LoVo (cell line): ENCODE measurements around the gene ITFG1.
"Not testable (repeated sequence)": the region's sequence is repeated elsewhere in the genome, so short reads cannot be mapped to it uniquely, and the experiment has no call there.

Experiments used
- DNase-seq: peaks from one replicate; pipeline ENCODE4 v3.0.0-alpha.2; 2016; ENCODE audit warnings: low spot score

The ITFG1 gene

DNA sequence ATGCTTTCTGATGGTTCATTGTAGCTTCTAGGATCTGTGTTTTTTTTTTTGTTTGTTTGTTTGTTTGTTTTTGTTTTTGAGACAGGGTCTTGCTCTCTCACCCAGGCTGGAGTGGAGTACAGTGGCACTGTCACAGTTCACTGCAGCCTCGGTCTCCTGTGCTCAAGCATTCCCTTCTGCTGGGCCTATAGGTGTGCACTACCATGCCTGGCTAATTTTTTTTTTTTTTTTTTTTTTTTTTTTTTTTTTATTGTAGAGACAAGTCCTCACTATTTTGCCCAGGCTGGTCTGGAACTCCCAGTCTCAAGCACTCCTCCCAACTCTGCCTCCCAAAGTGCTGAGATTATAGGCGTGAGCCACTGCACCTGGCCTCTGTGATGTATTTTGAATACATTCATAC is 12.1 kb upstream of the ITFG1 start:
- not testable (repeated sequence) for DNase-seq

DNA sequence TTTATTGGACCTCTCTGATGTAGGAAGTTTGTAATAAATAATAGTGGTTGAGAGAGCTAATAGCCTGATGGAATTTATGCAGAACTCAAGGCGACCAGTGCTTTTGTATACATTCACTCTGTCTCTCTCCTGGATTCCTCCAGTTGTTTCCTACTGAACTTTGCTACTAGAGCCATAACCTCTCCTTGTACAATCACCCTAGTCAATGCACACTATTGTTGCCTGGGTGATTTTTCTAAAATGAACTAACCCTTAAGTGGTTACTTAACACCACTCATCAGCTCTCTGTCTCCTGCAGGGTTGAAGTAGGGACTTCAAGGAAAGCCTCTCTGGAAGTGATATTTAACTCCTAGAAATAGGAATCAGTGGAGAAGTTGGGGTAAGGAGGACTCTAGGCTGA is 9.9 kb upstream of the ITFG1 start:
- DNase-seq: no peak

DNA sequence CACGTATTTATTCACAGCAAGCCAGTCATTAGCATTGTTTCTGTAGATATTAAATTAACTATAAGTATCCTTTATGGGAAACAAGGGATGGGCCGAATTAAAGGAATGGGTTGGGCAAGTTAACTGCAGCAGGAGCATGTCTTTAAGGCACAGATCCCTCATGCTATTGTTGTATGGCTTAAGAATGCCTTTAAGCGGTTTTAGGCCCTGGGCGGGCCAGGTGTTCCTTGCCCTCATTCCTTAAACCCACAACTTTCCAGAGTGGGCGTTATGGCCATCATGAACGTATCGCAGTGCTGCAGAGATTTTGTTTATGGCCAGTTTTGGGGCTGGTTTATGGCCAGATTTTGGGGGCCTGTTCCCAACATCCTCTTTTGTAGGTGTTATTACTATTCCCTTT is 9.3 kb upstream of the ITFG1 start:
- no peak for DNase-seq

DNA sequence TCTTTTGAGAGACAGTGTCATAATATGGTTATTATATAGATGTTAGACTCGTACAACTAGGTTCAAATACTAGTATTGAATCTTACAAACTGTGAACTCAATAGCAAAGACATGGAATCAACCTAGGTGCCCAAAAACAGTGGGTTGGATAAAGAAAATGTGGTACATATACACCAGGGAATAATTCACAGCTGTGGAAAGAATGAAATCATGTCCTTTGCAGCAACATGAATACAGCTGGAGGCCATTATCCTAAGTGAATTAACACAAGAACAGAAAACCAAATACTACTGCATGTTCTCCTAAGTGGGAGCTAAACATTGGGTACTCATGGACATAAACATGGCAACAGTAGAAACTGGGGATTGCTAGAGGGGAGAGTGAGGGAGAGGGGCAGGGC is 8.4 kb upstream of the ITFG1 start:
- no peak for DNase-seq

DNA sequence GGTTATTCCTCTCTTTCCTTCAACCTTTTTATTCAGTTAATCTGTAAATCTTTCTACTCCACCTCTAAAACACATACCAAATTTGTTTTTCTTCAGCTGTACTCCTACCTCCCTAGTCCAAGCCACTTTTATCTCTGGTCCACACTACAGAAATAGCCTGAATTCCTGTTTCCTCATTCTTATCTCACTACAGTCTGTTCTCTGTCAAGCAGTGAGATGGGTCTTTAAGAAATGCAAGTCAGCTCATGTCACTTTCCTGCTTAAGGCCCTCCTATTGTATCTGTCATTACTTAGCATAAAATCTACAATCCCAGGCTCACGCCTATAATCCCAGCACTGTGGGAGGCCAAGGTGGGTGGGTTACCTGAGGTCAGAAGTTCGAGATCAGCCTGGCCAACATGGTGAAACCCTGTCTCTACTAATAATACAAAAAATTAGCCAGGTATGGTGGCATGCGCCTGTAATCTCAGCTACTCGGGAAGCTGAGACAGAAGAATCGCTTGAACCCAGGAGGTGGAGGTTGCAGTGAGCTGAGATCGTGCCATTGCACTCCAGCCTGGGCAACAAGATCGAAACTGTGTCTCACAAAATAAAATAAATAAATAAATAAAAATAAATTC is 7.3 kb upstream of the ITFG1 start:
- not testable (repeated sequence) for DNase-seq

DNA sequence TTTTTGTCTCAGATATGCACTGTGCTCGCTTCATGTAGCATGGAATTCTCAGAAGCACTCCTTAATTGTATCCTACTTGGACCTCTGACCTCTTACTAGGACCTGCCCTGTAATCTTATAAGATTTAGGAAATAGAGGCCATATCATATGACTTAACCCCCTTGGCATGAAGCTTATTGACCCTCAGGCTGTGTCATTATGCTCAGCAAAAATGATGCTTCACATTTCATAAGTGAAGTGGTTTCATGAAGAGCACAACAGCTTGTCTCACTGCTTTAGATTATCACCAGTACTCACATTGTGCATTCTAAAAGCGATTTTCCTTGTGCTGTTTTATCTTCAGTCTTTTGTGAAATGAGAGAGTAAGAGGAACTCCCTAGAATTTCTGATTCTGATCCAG is 6.6 kb upstream of the ITFG1 start:
- no peak for DNase-seq

DNA sequence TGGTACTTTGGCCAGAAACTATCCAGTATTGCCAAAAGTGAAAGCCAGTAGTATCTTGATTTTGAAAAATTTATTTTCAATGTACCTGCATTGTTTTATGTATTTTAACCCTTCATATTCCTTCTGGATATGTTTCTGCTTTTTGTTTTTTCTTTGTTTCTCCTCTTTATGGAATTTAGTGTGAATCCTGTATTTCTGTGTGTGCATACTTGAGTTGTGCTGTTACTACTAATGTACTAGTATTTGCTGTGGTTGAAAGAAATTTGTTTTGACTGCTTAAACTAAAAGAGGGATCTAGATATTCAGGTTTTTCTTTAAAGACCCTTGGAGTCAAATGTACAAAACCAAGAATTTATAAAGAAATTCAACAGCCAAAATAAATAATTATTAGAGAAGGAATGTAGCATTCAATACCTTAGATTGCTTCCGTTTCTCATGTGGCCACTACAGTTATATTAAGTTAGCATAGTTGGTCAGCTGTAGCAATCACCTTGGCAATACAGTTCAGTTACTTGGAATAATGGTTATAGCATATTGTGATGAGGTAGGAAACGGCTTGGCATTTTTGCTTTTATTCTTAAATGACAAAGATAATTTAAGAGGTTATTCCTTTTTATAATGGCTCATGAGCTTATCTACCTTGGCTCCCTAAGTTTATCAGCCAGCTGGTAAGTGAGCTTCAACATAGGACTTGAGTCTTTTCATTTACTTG is 5.2 kb upstream of the ITFG1 start:
- DNase-seq: no peak

DNA sequence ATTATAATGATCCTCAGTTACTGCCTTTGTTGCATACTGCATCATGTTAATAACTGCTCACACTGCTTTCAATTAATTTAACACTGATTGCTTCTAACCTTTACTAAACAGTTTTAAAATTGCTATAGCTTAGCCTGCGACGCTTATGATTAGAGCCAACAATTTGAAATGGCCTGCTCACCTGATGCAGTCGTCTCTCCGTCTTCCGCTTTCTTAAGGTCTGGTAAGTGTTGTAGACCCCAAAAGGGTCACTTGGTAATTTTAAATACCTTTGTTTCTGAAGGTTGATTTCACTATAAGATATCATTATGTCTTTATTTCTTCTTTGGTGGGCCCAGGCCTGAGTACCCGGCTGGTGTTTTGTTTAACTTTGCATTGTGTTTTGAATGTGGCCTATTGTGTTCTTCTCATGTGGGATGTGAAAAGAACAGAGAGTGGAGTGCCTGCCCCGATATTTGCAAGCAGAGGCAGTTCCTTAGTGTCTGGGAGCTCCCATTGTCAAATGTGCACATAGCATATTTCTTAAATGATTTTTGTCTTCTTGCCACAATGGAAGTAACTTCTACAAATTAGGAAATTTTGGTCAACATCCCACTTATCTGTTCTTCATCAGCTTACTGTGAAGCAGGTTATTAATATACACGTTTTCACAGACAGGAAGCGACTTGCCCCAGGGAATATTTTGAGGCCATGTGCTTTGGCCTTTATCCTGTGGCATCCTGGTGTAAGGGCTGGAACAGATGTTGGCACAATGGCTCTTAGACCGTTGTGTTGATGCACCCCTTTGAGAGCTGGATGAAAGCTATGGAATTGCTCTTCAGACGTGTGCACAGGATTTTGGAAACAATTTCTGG is 3.1 kb upstream of the ITFG1 start:
- DNase-seq: no peak

DNA sequence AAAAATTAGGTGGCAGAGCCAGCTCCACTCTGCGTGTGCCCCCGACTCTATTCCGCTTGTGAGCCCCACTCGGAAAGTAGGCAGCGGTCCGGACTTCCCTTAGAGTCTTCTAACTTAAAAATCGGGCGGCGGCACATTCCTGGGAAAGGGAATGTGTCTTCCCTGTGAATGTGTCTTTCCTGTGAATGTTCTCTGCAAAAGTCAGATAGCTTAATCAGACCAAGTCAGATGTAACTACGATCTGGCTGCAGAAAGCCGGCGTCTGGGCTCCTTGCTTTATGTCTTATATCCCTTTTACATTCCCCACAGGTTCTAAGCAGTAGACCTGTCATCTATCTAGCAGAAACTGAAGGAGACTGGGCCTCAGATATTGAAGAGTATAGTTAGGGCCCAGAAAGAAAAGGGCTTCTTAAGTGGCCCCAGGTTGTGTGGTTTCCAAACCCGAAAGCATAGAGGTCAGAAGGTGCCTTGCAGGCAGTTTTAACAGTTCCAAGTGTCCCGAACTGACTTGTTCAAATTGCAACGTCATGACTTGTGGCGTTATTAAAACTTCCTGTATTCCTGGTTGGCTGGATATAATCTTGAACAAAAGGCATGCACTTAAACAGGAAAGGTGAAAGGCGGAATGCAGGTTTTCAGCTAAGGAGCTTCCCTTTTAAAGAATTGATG is 869 bp upstream of the ITFG1 start:
- peak; percentile 68 for DNase-seq

DNA sequence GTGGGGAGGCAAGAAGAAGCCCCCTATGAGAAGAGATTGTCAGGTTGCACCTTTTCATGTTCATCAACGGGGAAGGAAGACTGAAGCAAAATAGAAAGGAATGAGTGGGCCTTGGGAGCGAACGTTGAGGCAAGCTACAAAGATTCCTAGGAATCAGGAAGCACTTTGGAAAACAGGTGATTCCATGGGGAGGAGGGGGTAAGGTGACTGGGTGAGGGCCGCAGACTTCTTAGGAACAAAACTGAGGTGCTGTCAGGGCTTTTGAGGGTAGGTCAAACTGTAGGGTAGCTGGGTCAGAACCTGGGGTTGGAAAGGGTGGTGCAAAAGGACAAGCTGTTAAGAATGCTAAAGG is 528 bp downstream of the ITFG1 start:
- peak; percentile 4 for DNase-seq

DNA sequence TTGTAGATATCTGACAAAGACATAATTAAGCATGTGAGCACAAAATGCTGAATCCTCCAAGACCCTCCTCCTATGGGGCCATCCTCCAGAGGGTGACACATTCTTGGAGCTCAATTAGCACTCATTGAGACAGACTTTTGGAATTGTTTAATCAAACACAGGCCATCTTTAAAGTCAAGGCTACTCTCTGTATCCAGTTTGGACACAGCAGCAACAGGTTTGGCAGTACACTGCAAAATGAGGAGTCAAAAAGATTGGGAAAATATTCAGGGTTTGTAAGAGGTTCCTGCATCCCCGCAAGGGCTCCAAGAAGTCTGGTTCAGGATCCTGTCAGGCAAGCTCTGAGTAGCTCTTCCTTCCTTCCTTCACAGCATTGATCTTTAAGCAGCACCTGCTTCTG is 1.3 kb downstream of the ITFG1 start:
- no peak for DNase-seq

DNA sequence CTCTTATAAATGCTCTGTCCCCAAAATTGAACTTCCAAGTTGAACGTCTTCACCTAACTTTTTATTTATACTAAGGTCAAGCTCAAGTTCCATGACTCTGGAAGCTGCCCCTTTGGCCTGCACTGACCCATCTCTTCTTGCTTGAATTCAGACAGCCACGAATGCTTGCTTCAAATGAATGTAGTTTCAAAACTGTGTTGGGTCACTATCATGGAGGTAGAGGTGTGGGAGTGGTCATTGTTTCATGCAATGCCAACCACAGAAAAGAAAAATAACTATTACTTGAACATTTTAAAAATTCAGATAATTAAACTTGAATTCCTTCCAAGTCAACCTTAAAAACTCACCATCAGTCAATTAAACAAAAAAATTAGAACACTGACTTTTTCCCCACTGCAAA is 2.5 kb downstream of the ITFG1 start:
- DNase-seq: no peak

DNA sequence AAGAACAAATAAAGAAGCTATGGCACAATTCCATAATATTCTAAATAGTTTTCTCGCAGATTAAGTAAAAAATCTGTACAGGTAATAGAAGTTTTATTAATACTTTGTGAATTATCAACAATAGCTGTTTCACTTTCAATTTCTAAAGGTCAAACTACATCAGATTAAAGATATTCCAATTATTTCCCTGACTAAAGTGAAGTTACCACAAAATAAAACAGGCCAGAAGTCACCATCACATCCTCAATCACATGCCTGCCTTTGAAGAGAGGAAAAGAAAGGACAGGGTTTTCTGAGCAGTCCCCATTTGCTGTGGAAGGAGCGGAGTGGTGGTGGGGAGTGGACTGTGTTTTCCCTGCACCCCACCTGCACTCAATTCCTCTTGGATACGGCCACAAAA is 11.1 kb downstream of the ITFG1 start:
- DNase-seq: no peak

DNA sequence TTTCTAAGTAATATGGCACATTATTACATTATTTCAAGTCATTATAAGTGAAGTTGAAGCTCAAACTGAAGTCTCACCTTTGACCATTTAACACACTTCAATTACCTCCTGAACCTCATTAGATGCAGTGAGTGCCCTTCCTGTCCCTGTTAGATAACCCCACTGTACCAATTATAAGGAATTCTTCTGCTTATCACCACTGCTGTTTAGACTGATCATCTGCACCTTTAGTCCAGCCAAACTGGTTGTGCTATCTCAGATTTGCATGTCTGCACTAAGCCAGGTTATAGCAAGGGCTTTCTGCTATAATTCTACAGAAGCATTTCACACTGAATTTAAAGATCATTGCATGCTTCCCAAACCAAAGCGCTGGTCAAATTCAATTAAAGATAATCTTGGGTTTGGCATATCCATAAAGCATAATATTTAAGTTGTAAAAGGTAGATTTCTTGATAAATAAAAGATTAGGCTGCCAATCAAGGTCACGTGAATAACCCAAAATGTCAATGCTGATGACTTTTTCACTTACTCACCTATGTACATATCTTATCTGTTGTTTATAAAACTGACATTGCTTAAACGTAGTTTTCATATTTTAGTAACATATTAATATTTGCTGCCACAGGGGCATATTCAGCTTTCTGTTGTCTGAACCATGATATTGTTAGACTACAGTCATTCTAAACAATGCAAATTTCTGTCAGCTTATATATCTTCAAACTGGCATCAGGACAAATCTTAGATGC is 11.9 kb downstream of the ITFG1 start:
- DNase-seq: no peak

DNA sequence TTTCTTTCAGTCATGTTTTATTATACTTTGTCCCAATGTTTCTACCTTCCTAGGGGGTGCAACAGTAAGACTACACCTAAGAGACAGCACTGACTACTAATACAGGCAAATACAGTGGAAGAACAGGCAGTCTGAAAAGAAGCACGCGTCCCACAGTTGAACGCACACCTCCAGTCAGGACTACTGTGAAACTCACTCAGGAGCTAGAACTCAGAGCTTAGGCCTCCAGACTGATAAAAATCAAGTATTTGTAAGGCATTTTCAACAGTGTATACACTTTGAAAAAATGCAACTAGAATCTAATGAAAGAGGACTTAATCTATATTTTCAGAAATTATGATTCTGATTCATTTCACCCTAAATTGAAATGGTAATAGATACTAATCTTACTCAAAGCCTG is 14.4 kb downstream of the ITFG1 start:
- no peak for DNase-seq

DNA sequence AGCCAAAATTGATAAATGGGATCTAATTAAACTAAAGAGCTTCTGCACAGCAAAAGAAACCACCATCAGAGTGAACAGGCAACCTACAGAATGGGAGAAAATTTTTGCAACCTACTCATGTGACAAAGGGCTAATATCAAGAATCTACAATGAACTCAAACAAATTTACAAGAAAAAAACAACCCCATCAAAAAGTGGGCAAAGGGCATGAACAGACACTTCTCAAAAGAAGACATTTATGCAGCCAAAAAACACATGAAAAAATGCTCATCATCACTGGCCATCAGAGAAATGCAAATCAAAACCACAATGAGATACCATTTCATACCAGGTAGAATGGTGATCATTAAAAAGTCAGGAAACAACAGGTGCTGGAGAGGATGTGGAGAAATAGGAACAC is 18.0 kb downstream of the ITFG1 start:
- not testable (repeated sequence) for DNase-seq

DNA sequence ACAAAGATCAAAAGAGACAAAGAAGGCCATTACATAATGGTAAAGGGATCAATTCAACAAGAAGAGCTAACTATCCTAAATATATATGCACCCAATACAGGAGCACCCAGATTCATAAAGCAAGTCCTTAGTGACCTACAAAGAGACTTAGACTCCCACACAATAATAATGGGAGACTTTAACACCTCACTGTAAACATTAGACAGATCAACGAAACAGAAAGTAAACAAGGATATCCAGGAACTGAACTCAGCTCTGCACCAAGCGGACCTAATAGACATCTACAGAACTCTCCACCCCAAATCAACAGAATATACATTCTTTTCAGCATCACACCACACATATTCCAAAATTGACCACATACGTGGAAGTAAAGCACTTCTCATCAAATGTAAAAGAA is 20.8 kb downstream of the ITFG1 start:
- DNase-seq: not testable (repeated sequence)

DNA sequence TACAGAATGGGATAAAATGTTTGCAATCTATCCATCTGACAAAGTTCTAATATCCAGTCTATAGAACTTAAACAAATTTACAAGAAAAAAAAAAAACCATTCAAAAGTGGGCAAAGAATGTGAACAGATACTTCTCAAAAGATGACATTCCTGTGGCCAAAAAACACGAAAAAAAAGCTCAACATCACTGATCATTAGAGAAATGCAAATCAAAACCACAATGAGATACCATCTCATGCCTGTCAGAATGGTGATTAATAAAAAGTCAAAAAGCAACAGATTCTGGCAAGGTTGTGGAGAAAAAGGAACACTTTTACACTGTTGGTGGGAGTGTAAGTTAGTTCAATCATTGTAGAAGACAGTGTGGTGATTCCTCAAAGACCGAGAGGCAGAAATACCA is 26.6 kb downstream of the ITFG1 start:
- not testable (repeated sequence) for DNase-seq

DNA sequence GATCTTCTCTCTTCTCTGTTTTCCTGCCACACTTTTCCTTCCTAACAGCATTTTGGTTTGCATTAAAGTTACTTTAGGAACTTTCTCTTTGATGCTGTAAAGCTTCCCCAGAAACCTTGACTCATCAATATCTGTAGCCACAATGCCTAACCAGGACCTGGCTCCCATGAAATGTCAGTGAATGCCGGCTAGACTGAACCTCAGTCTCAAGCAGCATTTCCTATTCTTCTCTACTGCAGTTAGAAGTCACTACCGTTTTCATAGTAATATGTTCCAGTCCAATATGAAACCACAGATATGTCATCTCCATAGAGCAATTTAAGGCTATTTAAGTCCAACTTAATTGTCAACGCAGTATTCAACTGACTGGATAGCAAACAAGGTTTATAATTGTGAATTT is 28.9 kb downstream of the ITFG1 start:
- DNase-seq: no peak

DNA sequence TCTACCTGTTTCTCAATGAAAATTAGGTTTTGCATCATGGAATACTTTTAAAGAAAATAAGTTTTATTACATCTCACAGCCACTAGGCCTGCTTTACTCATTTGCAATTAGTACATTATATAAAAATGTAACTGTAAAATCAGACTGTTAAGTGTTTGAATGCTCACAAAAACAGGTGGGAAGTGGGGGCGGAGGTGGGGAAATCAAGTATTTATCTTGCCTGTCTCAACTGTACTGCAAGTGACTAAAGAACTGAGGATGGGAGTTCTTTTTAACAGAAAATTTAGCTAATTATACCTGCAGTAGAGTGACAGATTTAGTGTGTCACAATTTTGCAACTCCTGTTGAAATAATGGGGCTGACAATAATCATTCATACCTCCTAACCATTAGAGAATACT is 34.1 kb downstream of the ITFG1 start:
- DNase-seq: no peak

DNA sequence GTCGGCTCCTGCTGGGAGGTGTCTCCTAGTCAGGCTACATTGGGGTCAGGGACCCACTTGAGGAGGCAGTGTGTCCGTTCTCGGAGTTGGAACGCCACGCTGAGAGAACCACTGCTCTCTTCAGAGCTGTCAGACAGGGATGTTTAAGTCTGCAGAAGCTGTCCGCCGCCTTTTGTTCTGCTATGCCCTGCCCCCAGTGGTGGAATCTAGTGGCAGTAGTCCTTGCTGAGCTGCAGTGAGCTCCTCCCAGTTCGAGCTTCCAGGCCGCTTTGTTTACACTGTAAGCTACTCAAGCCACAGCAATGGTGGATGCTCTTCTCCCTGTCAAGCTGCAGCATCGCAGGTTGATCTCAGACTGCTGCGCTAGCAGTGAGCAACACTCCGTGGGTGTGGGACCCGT is 36.0 kb downstream of the ITFG1 start:
- DNase-seq: no peak

DNA sequence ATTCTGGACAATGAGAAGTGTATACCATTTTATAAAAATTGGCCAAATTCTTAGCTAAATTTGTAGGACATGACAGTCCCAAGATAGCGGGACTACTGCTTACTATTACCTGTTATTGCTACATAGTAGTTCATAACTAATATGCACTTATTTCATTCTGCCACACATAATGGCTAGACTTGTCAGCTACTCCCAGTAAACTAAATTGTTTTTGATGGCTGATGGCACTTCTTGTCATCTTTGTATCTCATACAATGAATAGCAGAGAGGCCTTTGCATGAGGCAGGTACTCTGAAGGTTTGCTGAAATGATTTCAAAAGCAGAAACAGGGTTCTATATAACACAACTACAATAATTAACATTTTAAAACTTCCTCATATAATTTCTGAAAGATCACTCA is 44.0 kb downstream of the ITFG1 start:
- no peak for DNase-seq
